ENCODE results near the gene TUBB4A.
A peak's percentile ranks its signal among the peaks of the same experiment; 100 is the strongest.

The TUBB4A gene

GRCh38 chr19:6473647-6474046 is 28.5 kb downstream of the TUBB4A start:
- no peak for TF ChIP-seq ZFX (IDR thresholded peaks at IDR 0.05; ENCODE audit: borderline replicate concordance)
- no peak for TF ChIP-seq CTCF (IDR thresholded peaks at IDR 0.05)
- no peak overlapping the region for H3K27ac ChIP-seq

- 0 out of 2 replicates have a peak overlapping the region, but pooled peaks have one; percentile 7 for H3K27ac ChIP-seq
- TF ChIP-seq CTCF (IDR thresholded peaks at IDR 0.05): no peak
- TF ChIP-seq ZFX (IDR thresholded peaks at IDR 0.05; ENCODE audit: borderline replicate concordance): no peak
These were observed 29.4 kb downstream of the TUBB4A start for GRCh38 chr19:6472713-6473112.

GRCh38 chr19:6471076-6471475 is 31.0 kb downstream of the TUBB4A start:
- H3K27ac ChIP-seq: no peak overlapping the region
- TF ChIP-seq CTCF (IDR thresholded peaks at IDR 0.05): no peak
- no peak for TF ChIP-seq ZFX (IDR thresholded peaks at IDR 0.05; ENCODE audit: borderline replicate concordance)

GRCh38 chr19:6470173-6470572 is 31.9 kb downstream of the TUBB4A start:
- TF ChIP-seq CTCF (IDR thresholded peaks at IDR 0.05) (no peak), ZFX (IDR thresholded peaks at IDR 0.05; ENCODE audit: borderline replicate concordance) (no peak)
- no peak overlapping the region for H3K27ac ChIP-seq

GRCh38 chr19:6467384-6467783 is 34.7 kb downstream of the TUBB4A start:
- H3K27ac ChIP-seq: no peak overlapping the region
- TF ChIP-seq ZFX (IDR thresholded peaks at IDR 0.05; ENCODE audit: borderline replicate concordance) (no peak), CTCF (IDR thresholded peaks at IDR 0.05) (no peak)

GRCh38 chr19:6466526-6467248 is 35.4 kb downstream of the TUBB4A start:
- H3K27ac ChIP-seq: no peak overlapping the region
- TF ChIP-seq ZFX (IDR thresholded peaks at IDR 0.05; ENCODE audit: borderline replicate concordance) (no peak), CTCF (IDR thresholded peaks at IDR 0.05) (no peak)

- peak overlapping the region; percentile 98 for H3K27ac ChIP-seq
- TF ChIP-seq ZFX (IDR thresholded peaks at IDR 0.05; ENCODE audit: borderline replicate concordance) (no peak), CTCF (IDR thresholded peaks at IDR 0.05) (no peak)
These were observed 36.4 kb downstream of the TUBB4A start for GRCh38 chr19:6465663-6466062.
